ENCODE measurements around the gene PNMT. TPM values are rescaled to one million over a fixed set of nuclear protein-coding genes. Genes with fewer than 3 reads are reported as not detected.

Gene PNMT
- total and polyA plus RNA-seq, 4 donors, result 0.75 to 30.2 (median 1.1) TPM

DNA sequence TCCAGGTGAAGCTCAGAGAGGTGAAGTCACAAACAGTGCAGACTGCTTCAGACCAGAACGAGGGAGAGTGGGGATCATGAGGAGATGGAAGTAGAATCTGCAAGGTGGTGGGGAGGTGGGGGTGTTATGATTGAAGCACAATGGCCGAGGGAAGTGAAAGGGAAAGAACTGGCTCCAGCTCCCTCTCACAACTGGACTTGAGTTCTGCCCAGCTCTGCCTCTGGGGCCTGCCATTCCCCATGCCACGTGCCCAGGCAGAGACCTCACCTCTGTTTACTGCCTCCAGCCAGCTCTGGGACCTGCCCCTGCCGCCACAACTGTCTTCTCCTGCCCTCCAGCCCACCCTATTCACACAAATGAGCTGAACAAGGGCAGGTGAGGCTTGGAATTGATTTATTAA, 2.5 kb downstream of the PNMT start:
- Histone ChIP-seq H3K27me3 (ENCODE audit: control insufficient read depth in 1 of 2, insufficient read depth in 2 of 2, low read length in 1 of 2) (no peaks in the 10 kb centered on the region), H3K36me3 (ENCODE audit: control insufficient read depth in 1 of 2, insufficient read depth in 2 of 2, low read length in 1 of 2) (no peaks in the 10 kb centered on the region), H3K4me1 (ENCODE audit: control insufficient read depth in 1 of 2, insufficient read depth in 2 of 2, low read length in 2 of 2) (no peaks in the 10 kb centered on the region), H3K9me3 (ENCODE audit: control insufficient read depth, low read length) (no peaks in the 10 kb centered on the region), H3K4me3 (ENCODE audit: low read length in 2 of 2) (no peak overlapping the region), H3K27ac (ENCODE audit: low read depth in 1 of 2, low read length in 2 of 2) (no peak overlapping the region)
- DNase-seq, result no peak
- intact Hi-C loops (cut with DNase I), result loop anchor here (5.0 kb wide), 2 partner anchors 33 to 48 kb away; partner anchors contain the start of gene STARD3 (in 1 of the 2)
- WGBS, 2 donors, result 73 to 85% methylated on average over 4 of the region's 4 CpGs
- ATAC-seq (ENCODE audit: low FRiP score), result no peak

DNA sequence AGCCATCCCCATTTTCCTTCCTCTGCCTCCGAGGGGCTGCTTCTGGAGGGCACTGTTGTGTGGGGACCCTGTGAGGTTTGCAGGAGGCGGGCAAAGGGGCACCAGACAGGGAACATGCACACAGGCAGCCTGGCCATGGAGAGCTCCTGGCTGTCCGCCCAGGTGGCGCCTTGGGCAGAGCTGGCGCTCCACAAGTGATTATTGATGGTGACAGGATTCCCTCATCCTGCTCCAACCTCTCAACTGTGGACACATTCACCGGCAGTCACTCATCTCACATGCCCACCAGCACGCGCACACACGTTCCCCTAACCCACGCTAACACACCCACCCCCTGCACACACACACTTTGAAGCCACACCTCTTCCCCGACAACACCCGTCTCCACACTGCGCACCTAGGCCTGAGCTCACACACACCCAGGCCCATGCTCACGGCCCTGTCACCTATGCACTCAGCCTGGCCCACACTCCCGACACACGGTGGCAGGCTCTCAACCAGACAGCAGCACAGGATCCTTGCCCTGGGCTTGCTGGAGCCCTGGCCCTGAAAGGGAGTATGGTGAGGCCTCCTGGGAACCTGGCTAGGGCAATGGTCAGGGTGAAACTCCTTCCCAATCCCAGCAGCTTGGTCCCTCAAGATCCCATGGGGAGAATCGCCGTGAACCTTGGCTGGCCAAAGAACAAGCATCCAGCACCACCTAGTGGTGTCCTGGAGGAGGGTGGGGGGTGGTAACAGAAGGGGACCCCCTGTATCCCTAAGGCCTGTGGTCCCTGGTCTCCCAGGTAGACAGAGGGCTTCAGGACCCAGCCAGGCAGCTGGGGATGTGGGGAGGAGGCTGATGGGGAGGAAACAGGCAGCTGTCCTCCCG, 3.6 kb downstream of the PNMT start:
- Histone ChIP-seq H3K27ac (ENCODE audit: low read depth in 1 of 2, low read length in 2 of 2) (no peak overlapping the region), H3K27me3 (ENCODE audit: control insufficient read depth in 1 of 2, insufficient read depth in 2 of 2, low read length in 1 of 2) (no peaks in the 10 kb centered on the region), H3K4me3 (ENCODE audit: low read length in 2 of 2) (no peak overlapping the region), H3K4me1 (ENCODE audit: control insufficient read depth in 1 of 2, insufficient read depth in 2 of 2, low read length in 2 of 2) (peaks cover 0 to under 1% of the 10 kb centered on the region in 2 donors), H3K36me3 (ENCODE audit: control insufficient read depth in 1 of 2, insufficient read depth in 2 of 2, low read length in 1 of 2) (no peaks in the 10 kb centered on the region), H3K9me3 (ENCODE audit: control insufficient read depth, low read length) (no peaks in the 10 kb centered on the region)
- 24 to 27% methylated on average over 19 of the region's 19 CpGs for WGBS, 2 donors
- ATAC-seq (ENCODE audit: low FRiP score) (no peak), DNase-seq (no peak)
- intact Hi-C loops (cut with DNase I), result loop anchor here (5.0 kb wide), 2 partner anchors 35 to 50 kb away; partner anchors contain the start of gene STARD3 (in 1 of the 2)

DNA sequence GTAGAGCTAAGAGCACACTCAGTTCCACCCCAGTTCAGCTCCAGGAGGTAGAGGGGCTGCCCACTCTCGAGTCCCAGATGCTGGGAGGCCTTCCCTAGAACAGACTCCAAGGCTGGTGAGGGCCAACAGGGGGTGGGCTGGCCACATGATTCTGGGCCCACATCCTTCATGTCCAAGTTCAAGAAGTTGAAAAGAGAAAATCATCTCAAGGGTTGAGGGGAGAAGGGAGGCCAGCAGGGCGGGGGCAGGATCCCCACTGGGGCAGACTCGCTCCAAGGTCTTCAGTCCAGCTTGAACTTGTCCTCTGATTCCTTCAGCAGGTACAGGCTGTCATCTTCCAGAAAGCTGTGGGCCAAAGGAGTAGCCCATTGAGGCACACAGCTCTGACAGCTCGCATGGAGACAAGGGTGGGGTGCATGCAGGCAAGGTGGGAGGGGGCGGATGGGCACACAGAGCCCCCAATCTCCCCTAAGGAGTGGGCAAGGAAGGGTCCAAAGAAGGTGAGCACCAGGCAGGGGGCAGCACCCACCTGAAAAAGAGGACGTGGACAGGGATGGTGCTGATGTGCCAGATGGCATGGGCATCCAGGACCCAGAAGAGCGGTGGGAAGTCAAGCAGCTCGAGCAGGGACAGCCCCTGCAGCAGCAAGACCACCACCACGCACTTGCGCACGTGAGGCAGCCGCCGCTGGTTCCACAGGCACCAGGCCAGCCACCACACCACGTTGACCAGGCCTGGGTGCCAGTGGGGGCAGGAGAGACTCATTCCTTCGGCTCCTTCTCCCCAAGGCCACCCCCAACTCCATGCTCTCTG, 4.5 kb downstream of the PNMT start:
- DNase-seq (no peak), ATAC-seq (ENCODE audit: low FRiP score) (no peak)
- Histone ChIP-seq H3K9me3 (ENCODE audit: control insufficient read depth, low read length) (no peaks in the 10 kb centered on the region), H3K27ac (ENCODE audit: low read depth in 1 of 2, low read length in 2 of 2) (no peak overlapping the region), H3K36me3 (ENCODE audit: control insufficient read depth in 1 of 2, insufficient read depth in 2 of 2, low read length in 1 of 2) (no peaks in the 10 kb centered on the region), H3K27me3 (ENCODE audit: control insufficient read depth in 1 of 2, insufficient read depth in 2 of 2, low read length in 1 of 2) (no peaks in the 10 kb centered on the region), H3K4me1 (ENCODE audit: control insufficient read depth in 1 of 2, insufficient read depth in 2 of 2, low read length in 2 of 2) (peaks cover 0 to 3% of the 10 kb centered on the region in 2 donors), H3K4me3 (ENCODE audit: low read length in 2 of 2) (no peak overlapping the region)
- WGBS, 2 donors, result 77 to 80% methylated on average over 15 of the region's 15 CpGs
- intact Hi-C loops (cut with DNase I), result loop anchor here (5.0 kb wide), 2 partner anchors 35 to 50 kb away; partner anchors contain the start of gene STARD3 (in 1 of the 2)

DNA sequence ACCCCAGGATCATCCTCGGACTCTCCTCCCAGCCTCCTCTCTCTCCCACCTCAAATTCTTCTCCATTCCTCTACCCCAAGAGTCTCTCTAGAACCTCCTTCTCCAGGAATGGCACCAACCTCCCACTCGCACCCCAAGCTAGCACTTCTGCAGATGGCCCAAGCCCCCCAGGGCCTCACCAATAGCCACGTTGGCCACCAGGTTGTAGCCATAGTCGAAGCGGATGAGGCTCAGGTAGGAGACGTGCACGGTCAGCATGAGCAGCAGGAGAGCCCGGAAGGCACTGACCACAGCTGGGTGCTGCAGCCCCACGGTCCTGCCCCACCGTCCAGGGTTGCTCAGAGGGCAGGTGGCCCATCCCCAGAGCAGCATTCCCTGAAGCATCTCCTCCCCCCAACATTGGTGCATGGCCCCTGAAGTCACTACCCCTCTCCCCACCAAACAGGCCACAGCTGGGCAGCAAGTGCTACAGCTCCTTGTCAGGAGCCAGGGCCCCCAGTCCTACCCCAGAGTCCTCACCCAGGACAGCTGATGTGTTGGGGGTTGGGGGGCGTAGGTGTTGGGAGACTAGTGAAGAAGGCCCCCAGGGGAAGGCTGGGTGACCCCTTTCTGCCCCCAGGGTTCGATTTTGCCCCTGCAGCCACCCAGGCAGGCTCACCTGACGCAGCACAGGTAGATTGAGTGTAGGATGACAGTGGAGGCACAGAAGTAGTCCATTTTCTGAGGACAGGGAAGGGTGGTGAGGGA, 5.3 kb downstream of the PNMT start:
- ATAC-seq (ENCODE audit: low FRiP score) (no peak), DNase-seq (no peak)
- Histone ChIP-seq H3K9me3 (ENCODE audit: control insufficient read depth, low read length) (no peaks in the 10 kb centered on the region), H3K27me3 (ENCODE audit: control insufficient read depth in 1 of 2, insufficient read depth in 2 of 2, low read length in 1 of 2) (no peaks in the 10 kb centered on the region), H3K36me3 (ENCODE audit: control insufficient read depth in 1 of 2, insufficient read depth in 2 of 2, low read length in 1 of 2) (no peaks in the 10 kb centered on the region), H3K27ac (ENCODE audit: low read depth in 1 of 2, low read length in 2 of 2) (no peak overlapping the region), H3K4me1 (ENCODE audit: control insufficient read depth in 1 of 2, insufficient read depth in 2 of 2, low read length in 2 of 2) (peaks cover 0 to 3% of the 10 kb centered on the region in 2 donors), H3K4me3 (ENCODE audit: low read length in 2 of 2) (no peak overlapping the region)
- intact Hi-C loops (cut with DNase I), result loop anchor here (5.0 kb wide), 2 partner anchors 36 to 51 kb away; partner anchors contain the start of gene STARD3 (in 1 of the 2)
- WGBS, 2 donors, result 82 to 84% methylated on average over 13 of the region's 13 CpGs

DNA sequence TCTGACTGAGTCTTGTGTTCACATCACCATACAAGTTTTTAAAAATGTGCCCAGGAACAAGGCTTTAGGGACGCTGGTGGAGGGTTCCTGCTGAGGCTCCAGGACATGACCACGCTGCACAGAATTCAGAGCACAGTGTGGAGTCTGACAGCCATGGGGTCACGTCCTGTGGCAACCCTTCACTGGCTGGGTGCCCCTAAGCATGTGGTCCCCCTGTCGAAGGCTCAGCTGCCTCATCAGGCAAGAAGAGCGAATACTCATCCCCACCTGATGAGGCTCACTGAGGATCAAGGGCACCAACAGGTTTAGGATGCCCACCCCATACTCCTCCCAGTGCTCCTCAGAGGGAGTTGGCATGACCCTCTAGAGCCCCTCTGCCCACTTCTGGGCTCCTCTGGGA, 5.9 kb downstream of the PNMT start:
- Histone ChIP-seq H3K9me3 (ENCODE audit: control insufficient read depth, low read length) (no peaks in the 10 kb centered on the region), H3K36me3 (ENCODE audit: control insufficient read depth in 1 of 2, insufficient read depth in 2 of 2, low read length in 1 of 2) (no peaks in the 10 kb centered on the region), H3K27me3 (ENCODE audit: control insufficient read depth in 1 of 2, insufficient read depth in 2 of 2, low read length in 1 of 2) (no peaks in the 10 kb centered on the region), H3K27ac (ENCODE audit: low read depth in 1 of 2, low read length in 2 of 2) (no peak overlapping the region), H3K4me1 (ENCODE audit: control insufficient read depth in 1 of 2, insufficient read depth in 2 of 2, low read length in 2 of 2) (peaks cover 0 to 3% of the 10 kb centered on the region in 2 donors), H3K4me3 (ENCODE audit: low read length in 2 of 2) (no peak overlapping the region)
- no peak for DNase-seq
- intact Hi-C loops (cut with DNase I), result loop anchor here (5.0 kb wide), 2 partner anchors 37 to 52 kb away; partner anchors contain the start of gene STARD3 (in 1 of the 2)
- WGBS, 2 donors, result 49 to 63% methylated on average over 5 of the region's 5 CpGs
- ATAC-seq (ENCODE audit: low FRiP score), result no peak

DNA sequence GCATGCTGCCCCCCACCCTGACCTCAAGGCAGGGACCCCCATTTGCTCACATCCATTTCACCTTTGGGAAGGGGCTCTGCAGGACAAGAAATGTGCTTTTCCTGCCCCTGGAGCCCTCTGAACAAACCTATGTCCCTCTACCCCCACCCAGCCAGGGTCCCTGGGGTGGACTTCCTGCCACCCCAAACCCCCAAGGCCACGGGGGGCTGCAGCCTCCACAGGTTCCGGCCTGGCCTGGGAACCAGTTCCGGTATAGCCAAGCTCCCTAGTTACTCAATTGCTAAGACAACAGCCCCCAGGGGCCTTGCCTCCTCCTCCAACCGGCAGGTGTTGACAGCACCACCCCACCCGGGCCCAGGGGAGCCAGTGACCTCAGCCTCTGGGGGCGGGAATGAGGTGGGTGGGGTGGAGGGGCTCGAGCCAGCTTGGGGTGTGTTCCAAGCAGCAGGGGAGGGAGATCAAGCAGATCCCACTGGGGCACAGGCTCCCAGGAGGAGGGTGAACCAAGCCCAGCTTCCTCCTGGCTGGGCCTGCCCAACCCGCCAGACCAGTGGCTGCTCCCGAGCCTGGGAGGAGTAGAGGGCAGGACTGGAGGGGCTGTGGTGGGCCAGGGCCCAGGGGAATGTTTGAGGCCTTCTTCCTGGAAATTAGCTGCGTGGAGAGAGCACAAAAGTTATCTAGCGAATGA, 6.6 kb downstream of the PNMT start:
- H3K9me3 ChIP-seq (ENCODE audit: control insufficient read depth, low read length), result no peaks in the 10 kb centered on the region
- peaks cover 0 to 3% of the 10 kb centered on the region in 2 donors for H3K4me1 ChIP-seq (ENCODE audit: control insufficient read depth in 1 of 2, insufficient read depth in 2 of 2, low read length in 2 of 2)
- no peak overlapping the region for H3K4me3 ChIP-seq (ENCODE audit: low read length in 2 of 2)
- DNase-seq, result peak; percentile 75 to 85
- intact Hi-C loops (cut with DNase I), result loop anchor here (5.0 kb wide), 3 partner anchors 38 to 57 kb away; partner anchors contain the start of genes MIEN1 (in 1 of the 2) and STARD3 (in 1 of the 2)
- peak overlapping the region; percentile 2 to 52 for H3K27ac ChIP-seq (ENCODE audit: low read depth in 1 of 2, low read length in 2 of 2)
- 0 to 9% methylated on average over 11 of the region's 11 CpGs for WGBS, 2 donors
- no peaks in the 10 kb centered on the region for H3K36me3 ChIP-seq (ENCODE audit: control insufficient read depth in 1 of 2, insufficient read depth in 2 of 2, low read length in 1 of 2)
- peak; percentile 62 for ATAC-seq (ENCODE audit: low FRiP score)
- H3K27me3 ChIP-seq (ENCODE audit: control insufficient read depth in 1 of 2, insufficient read depth in 2 of 2, low read length in 1 of 2), result no peaks in the 10 kb centered on the region

DNA sequence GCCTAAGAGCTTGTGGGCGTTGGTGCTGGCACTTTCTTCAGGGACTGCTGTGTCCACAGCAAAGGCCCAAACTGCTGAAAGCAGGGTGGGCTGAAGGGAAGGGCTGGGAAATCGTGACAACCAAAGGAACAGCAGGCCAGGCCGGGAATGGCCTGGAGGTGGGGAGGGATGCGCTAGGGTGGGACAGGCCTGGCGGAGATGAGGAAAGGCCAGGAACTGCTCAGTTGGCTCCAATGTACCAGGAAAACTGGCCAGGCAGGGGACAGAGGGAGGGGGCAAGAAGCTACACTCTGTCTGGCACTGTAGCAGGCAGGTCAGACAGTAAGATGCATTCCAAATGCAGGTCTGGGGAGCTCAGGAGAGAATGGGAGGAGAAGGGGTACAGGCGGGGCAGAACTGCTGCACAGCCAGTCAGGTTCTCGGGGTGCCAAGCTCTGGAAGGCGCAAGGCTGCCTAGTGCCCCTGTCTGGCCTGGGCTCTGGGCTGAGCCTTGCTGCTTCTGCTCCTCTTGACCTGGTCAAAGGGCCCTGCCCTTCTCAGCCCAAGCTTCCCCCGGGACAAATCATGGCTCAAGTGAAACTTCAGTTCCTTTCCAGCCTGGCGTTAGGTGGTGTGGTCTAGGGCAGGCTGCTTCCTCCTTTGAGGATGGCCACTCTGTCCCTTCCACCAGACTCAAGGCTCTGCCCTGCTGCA, 7.3 kb downstream of the PNMT start:
- 48 to 55% methylated on average over 10 of the region's 10 CpGs for WGBS, 2 donors
- DNase-seq, result no peak
- intact Hi-C loops (cut with DNase I), result loop anchor here in 1 of 2 donors (5.0 kb wide), 1 partner anchor 57 kb away; the partner anchor contains the start of gene MIEN1
- no peaks in the 10 kb centered on the region for H3K36me3 ChIP-seq (ENCODE audit: control insufficient read depth in 1 of 2, insufficient read depth in 2 of 2, low read length in 1 of 2)
- no peak for ATAC-seq (ENCODE audit: low FRiP score)
- no peak overlapping the region for H3K4me3 ChIP-seq (ENCODE audit: low read length in 2 of 2)
- no peaks in the 10 kb centered on the region for H3K27me3 ChIP-seq (ENCODE audit: control insufficient read depth in 1 of 2, insufficient read depth in 2 of 2, low read length in 1 of 2)
- H3K9me3 ChIP-seq (ENCODE audit: control insufficient read depth, low read length), result no peaks in the 10 kb centered on the region
- H3K27ac ChIP-seq (ENCODE audit: low read depth in 1 of 2, low read length in 2 of 2), result peak overlapping the region in 1 of 2 donors; percentile 52
- H3K4me1 ChIP-seq (ENCODE audit: control insufficient read depth in 1 of 2, insufficient read depth in 2 of 2, low read length in 2 of 2), result peaks cover 0 to 3% of the 10 kb centered on the region in 2 donors

All from aorta (tissue), 5 donors.